NCI-H345 treated with DMSO at 0.1 percent for 48 hours (cell line): Measurements from ENCODE around the gene PDLIM1.

Experiments
- DNase-seq: peaks from one replicate; lab custom pipeline; 2025; ENCODE audit not compliant: unreplicated experiment; lab: John Stamatoyannopoulos, UW

PDLIM1 gene

DNA sequence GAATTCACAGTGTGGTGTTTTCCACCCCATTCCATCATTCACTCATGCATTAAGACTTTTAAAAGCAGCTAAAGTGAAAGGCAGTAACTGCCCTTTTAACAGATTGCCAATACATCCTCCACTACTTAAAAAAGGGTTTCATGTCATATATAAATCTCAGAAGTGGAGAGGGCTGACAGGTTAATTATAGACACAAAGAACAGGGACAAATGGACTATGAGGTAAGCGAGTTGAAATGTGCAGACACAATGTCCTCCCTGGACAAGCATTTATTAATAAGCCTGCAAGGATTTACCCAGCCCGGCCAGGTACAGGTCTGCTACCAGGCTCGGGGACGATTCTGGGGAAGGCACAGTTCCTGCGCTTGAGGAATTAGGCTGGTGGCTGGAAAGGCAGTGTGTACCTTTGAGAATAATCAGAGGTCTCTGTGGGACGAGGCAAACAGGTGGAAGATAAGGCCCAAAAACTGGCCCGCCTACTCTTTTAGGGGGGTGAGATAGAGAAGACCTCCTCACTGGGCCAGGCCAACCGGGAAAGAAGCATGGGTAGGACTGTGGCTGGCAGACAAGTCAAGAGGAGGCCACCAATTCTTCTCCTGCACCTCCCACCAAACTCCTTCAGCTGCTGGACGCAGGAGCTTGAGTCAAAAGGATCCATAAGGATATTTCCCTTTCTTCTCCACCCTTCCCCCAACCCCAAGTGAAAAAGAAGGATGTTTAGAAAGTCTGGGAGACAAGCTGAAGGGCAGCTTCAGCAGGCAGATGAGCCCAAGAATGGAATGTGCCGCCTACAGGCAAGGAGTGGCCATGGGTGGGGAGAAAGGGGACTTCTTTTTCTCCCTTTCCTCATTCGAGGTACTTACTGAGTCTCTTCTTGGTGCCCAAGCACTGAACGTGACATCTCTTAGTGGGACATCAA lies 1.5 kb downstream of the PDLIM1 start:
- no peak for DNase-seq

GRCh38 chr10:95288303-95288702 lies 2.5 kb downstream of the PDLIM1 start:
- no peak for DNase-seq

DNA sequence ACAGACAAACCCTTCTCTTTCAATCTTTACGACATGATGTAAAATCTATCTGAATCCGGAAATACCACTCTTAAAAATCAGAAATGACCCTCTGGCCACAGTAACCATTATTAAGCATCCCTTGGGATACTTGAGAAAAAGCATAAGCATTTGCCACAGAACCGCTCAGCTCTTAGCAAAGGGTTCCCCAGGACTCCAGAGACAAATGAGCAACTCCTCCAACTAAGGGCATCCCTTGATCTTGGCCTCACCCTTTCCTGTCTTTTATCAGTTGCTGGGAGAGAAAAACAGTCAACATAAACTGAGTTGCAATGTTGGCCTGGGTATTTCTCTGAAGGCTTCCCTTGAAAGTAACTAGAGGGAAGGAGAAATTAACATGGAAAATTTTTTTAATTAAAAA lies 3.5 kb downstream of the PDLIM1 start:
- DNase-seq = no peak

- no peak for DNase-seq
Measured at GRCh38 chr10:95286707-95287106, 4.1 kb downstream of the PDLIM1 start.

GRCh38 chr10:95285556-95285955 lies 5.2 kb downstream of the PDLIM1 start:
- no peak for DNase-seq

DNA sequence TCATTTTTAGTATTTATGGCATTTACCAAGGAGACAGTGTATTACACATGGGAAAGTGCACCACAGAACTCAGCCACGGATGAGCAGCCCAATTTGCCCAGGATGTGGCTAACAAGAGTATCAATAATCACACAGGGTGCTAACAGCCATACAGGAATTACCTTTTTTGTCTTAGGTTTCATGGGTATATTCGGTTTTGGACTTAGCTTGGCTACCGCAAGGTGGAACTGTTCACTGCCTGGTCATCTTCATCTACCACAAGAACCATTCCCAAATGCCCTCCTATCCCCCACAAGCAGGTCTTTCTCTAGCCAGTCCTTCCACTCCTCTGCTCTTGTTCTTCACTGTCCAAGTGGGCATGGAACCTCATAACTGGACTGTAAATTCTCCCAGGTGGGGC lies 6.0 kb downstream of the PDLIM1 start:
- no peak for DNase-seq

GRCh38 chr10:95282107-95282506 lies 8.7 kb downstream of the PDLIM1 start:
- no peak for DNase-seq

- no peak for DNase-seq
Measured at GRCh38 chr10:95281206-95281605, 9.6 kb downstream of the PDLIM1 start.

- no peak for DNase-seq
Measured at GRCh38 chr10:95280637-95281036, 10.2 kb downstream of the PDLIM1 start.

DNA sequence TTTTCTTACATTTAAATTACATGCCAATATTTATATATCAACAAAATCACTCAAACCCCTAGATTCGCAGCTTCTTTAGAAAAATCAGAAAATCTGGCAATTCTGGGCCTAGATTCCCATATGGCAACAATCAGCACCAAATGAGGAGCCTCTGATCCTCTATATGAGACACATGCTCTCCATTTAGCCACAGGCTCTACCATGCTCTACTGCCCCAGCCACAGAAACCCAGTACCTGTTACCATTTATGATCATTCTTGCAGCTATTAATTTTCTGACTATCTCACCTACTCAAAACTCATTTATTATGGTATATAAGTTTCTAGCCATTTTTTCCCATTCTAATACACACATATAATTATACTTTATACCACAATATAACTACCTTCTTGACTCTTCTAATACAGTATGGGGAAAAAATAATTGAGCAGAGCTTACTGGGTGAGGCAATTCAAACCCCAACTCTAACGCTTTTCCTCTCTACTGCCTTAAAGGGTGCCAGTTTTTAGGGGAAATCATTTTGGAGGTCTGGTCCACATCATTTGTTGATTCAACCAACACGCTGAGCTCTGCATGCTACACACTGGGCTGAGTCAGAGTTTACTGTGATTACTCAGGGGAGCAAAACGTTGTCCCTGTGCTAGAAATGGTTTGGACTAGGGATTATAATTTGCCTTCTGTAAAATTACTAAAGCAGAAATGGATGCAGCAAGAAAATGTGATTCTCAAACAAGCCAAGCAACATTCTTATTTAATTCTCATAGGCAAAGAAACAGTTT lies 11.6 kb downstream of the PDLIM1 start:
- DNase-seq = no peak

DNA sequence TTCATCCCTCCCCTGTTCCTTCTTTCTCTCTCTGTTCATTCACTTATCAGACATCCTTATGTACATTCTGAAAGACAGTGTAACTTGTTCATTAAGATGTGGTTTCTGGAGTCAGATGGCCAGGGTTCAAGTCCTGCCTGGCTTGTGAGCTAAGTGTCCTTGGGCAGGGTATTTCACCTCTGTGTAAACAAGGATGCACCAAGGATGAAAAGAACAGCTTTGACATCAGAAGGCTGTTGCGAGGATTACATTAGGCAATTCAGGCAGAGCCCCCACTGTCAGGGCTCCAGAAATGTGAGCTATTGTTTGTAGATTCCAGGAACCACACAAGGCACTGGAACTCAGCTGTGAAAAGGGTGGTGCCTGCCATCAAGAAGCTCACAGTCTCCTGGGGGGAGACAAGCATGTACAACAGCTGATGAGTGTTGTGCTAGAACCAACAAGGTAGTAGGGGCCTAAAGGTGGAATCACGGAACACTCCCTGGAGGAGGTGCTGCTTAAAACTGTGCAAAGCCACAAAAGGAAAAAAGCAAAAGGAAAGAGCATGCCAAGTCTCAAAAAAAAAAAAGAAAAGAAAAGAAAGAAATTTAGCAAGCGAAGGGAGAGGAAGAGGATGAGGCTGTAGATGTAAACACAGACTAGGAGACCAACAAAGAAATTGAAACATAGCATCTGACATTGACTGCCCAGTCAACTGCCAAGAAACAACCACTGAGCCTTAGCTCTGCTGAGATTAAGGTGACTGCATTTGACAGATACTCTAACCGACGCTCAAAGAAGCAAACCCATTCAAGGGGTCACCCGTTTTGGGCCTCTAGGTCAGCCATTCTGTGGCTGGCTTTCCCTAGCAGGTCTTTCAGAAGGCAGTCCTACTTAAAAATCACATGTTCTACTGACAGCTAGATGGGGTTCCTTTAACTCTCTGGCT lies 12.5 kb downstream of the PDLIM1 start:
- no peak for DNase-seq

DNA sequence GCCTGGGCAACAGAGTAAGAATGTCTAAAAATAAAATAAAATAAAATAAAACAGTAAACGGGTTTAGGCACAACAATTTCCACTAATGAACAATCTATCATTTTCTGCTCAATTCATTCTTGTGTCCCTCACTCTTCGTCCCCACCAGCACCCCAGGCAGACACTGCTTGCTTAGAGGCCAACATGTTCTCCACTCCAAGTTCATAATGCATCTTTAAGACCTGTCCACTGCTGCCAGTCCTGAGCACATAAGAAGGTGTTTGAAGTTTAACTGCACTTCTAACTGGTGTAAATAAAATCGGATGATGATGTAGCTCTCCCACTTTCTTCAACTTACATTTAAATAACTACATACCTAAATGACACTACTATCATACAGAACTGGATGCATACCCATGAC lies 13.2 kb downstream of the PDLIM1 start:
- no peak for DNase-seq

DNA sequence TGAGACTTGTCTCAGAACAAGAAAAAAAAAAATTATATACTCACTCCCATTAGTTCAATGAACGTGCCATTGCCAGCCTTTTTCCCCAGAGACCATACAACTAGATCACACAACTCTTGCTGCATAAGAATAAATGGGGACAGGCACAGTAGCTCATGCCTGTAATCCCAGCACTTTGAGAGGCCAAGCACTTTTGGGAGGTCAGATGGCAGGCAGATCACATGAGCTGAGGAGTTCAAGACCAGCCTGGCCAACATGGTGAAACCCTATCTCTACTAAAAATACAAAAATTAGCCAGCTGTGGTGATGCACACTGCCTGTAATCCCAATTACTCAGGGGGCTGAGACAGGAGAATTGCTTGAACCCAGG lies 13.6 kb downstream of the PDLIM1 start:
- DNase-seq = no peak

DNA sequence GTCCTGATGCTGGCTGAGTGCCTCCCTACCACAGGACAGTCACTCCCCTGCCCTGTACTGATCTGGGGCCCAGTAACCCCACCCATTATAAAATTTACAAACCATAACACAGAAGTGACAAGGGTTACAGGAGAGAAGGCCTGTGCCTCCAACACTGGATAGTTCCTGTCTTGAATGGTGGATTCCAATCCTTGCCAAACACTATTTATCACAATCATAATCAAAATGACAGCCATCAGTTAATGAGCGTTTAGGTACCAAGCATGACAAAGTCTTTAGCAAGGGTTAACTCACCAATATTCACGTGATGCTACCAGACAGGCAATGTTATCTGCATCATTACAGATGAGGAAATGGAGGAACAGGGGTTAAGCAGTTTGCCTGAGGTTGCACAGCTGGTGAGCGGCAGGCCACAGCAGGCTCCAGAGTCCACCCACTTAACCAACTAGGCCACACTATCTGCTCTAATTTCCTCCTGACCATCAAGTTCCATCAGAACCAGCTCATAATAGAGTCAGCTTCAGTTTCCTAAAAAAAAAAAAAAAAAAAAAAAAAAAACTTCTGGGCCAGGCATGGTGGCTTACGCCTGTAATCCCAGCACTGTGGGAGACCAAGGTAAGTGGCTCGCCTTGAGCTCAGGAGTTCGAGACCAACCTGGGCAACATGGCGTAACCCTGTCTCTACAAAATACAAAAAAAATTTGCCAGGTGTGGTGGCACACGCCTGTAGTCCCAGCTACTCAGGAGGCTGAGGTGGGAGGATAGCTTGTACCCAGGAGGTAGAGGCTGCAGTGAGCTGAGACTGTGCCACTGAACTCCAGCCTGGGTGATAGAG lies 14.2 kb downstream of the PDLIM1 start:
- no peak for DNase-seq

GRCh38 chr10:95275726-95276366 lies 15.0 kb downstream of the PDLIM1 start:
- no peak for DNase-seq

- no peak for DNase-seq
Measured at GRCh38 chr10:95273393-95274312, 17.1 kb downstream of the PDLIM1 start.

GRCh38 chr10:95268438-95268837 lies 22.4 kb downstream of the PDLIM1 start:
- no peak for DNase-seq

DNA sequence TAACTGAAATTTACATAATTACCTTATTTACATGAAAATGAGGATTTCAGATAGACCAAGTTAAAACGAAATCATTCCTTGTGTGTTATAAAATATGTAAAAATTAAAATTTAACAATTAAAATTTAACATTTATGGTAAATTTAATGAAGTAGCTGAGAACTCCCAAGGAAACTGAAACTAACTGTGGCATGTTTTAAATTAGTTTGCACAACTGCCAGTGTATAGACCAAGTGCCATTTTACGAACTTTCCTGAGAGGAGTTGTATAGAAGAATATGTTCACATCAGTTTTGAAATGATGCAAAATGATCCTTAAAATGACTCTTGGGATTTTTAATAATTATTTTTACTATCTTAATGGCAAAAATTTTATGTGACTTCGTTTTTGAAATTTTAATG lies 23.6 kb downstream of the PDLIM1 start:
- DNase-seq = no peak

DNA sequence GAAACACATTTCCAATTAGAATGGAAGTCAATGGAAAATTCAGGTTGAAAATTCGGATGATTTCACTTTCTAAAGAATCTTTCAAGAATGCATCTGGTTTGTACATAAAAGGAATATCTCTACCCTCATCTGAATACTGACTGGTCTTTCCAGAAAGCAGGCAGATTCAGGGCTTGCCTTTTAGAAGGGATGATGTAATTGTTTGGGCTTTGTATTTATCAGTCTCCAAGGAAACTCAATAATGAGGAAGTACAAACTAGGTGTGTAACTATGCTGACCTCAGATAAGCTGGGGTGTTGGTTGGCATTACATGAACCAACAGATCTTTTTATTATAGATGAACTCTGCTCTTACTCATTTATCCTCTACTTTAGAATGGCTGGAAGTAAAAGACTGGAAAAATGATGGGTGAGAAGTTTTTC lies 24.1 kb downstream of the PDLIM1 start:
- no peak for DNase-seq
